ENCODE measurements around the gene NELL1.

Gene NELL1

DNA sequence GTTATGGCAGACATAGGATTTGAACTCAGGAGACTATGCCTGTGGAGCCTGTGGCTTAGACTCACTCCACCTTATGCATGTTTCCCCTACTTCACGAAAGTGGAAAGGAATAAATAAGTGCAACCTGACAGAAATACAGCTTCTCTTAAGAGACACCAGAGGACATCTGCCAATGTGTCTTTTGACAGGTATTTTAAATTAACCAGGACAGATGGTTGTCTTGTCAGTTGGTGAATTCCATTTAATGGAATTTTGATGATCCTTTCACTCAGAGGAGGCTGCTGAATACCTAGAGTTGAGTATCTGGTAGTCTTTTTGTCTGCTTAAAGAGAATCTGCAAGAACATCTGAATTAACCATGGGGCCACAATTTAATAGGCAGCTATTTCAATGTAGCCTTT lies 46.1 kb downstream of the NELL1 start:
- DNase-seq (ENCODE audit: low read depth, low spot score) = no peak
- no peak overlapping the region for H3K4me3 ChIP-seq (ENCODE audit: low read depth, low read length)
- in situ Hi-C loops (cut with HindIII; ENCODE audit: low sequenced_read_pairs) = no loop called here
- TF ChIP-seq, protein P1, sequence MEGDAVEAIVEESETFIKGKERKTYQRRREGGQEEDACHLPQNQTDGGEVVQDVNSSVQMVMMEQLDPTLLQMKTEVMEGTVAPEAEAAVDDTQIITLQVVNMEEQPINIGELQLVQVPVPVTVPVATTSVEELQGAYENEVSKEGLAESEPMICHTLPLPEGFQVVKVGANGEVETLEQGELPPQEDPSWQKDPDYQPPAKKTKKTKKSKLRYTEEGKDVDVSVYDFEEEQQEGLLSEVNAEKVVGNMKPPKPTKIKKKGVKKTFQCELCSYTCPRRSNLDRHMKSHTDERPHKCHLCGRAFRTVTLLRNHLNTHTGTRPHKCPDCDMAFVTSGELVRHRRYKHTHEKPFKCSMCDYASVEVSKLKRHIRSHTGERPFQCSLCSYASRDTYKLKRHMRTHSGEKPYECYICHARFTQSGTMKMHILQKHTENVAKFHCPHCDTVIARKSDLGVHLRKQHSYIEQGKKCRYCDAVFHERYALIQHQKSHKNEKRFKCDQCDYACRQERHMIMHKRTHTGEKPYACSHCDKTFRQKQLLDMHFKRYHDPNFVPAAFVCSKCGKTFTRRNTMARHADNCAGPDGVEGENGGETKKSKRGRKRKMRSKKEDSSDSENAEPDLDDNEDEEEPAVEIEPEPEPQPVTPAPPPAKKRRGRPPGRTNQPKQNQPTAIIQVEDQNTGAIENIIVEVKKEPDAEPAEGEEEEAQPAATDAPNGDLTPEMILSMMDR (IDR thresholded peaks at IDR 0.05; ENCODE audit: low read depth, low read length) = no peak

DNA sequence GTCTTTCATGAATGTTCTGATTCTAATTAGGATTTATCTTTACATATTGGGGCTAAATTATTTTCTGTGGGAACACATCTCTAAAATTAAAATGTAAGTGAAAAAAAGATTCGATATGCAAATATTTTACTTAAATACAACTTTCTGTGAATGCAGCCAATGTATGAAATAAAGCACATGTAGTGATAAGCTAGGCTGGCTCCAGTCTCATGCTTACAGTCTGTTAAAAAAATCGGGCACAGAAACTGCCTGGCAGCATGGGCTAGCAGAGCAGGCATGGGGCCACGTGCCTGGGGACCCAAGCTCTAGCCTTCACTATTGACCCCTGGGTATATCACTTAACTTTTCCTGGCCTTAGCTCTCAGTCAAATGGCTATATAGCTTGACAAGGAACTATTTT lies 46.5 kb downstream of the NELL1 start:
- in situ Hi-C loops (cut with HindIII; ENCODE audit: low sequenced_read_pairs) = no loop called here

DNA sequence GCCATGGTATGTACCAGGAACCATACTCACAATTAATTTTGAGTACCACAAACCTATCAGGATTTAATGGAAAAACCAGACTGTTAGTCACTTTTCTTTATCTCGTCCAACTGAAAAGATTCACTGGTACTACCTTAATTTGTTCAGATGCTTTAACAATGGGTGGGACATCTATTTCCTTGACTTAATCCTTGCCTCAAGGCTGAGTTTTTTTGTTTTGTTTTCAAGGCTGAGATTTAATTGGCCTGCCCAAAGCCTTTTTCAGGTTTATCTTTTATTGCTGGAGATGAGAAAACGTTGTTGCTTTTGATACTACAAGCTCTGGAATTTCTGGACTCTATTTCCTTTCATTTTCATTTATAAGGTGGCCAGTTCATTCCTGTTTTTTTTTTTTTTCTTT lies 50.4 kb downstream of the NELL1 start:
- no peak for DNase-seq (ENCODE audit: low read depth, low spot score)
- in situ Hi-C loops (cut with HindIII; ENCODE audit: low sequenced_read_pairs) = no loop called here

More for the DNA sequence above, 46.5 kb downstream of the NELL1 start:
- DNase-seq (ENCODE audit: low read depth, low spot score) = no peak
- TF ChIP-seq, protein P1 (IDR thresholded peaks at IDR 0.05; ENCODE audit: low read depth, low read length) = no peak
- no peak overlapping the region for H3K4me3 ChIP-seq (ENCODE audit: low read depth, low read length)

DNA sequence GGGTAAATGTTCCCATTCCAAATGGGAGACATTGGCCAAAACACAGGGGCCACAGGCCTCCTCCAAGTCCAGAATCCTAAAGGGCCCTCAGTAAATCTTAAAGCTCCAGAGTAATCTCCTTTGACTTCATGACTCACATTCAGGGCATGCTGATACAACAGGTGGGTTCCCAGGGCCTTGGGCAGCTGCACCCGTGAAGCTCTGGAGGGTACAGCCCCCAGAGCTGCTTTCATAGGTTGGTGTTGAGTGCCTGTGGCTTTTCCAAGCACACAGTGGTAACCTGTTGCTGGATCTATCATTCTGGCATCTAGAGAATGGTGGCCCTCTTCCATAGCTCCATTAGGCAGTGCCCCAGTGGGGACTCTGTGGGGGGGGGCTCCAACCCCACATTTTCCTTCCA lies 54.0 kb downstream of the NELL1 start:
- H3K4me3 ChIP-seq (ENCODE audit: low read depth, low read length) = no peak overlapping the region
- in situ Hi-C loops (cut with HindIII; ENCODE audit: low sequenced_read_pairs) = no loop called here
- DNase-seq (ENCODE audit: low read depth, low spot score) = no peak
- TF ChIP-seq, protein P1 (IDR thresholded peaks at IDR 0.05; ENCODE audit: low read depth, low read length) = no peak

More for the DNA sequence above, 50.4 kb downstream of the NELL1 start:
- TF ChIP-seq, protein P1 (IDR thresholded peaks at IDR 0.05; ENCODE audit: low read depth, low read length) = no peak
- H3K4me3 ChIP-seq (ENCODE audit: low read depth, low read length) = no peak overlapping the region

DNA sequence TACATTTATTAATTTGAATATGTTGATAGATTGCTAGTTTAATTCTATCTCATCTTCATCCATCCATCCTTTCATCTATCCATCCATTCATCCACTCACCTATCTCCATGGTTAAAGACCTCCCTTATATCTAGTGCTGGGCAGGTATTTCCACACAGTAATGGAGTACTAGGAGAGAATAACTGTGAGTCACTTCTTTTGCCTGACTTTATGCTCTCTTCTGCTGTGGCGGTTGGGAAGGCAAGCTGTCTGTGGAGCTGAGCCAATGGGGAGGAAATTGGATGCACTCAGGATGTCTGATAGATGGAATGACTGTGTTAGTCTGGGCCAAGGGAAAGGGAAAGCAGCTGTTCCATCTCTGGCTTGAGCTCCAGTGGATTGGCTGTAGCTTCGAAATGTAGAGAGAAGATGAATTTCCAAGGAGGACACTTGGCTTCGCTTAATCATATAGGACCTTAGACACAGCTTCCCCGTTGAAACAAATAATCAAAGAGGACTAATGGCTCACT lies 60.3 kb downstream of the NELL1 start:
- no peak for DNase-seq (ENCODE audit: low read depth, low spot score)
- in situ Hi-C loops (cut with HindIII; ENCODE audit: low sequenced_read_pairs) = no loop called here
- H3K4me3 ChIP-seq (ENCODE audit: low read depth, low read length) = no peak overlapping the region
- TF ChIP-seq, protein P1 (IDR thresholded peaks at IDR 0.05; ENCODE audit: low read depth, low read length) = no peak

DNA sequence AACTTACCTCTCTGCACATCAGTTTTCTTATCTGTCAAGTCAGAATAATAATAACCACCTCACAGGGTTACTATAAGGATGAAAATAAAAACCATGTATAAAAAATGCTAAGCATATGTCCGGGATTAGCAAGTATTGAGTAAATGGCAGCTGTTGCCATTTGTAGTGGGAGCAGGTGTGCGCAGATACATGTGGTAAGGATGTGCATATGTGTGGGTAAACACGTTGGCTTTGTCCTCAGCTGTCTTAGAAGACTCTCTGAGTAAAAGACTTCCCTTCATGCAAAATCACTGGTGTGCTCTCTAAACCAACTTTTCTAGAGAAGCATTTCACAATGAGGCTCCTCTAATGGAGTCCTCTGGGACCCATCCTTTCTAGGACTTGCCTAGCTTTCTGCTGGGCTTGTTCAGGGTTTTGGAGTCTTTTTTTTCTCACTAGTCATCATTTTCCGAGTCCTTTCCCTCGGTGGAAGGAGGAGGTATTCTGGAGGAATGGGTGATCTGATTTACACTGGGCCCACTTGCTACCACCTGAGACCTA lies 62.4 kb downstream of the NELL1 start:
- H3K4me3 ChIP-seq (ENCODE audit: low read depth, low read length) = no peak overlapping the region
- TF ChIP-seq, protein P1 (IDR thresholded peaks at IDR 0.05; ENCODE audit: low read depth, low read length) = no peak
- DNase-seq (ENCODE audit: low read depth, low spot score) = no peak
- in situ Hi-C loops (cut with HindIII; ENCODE audit: low sequenced_read_pairs) = no loop called here

Data from astrocyte of the spinal cord (primary cell).